PC-9 (cell line): ENCODE measurements around the gene IGFLR1. TPM values are rescaled to one million over a fixed set of nuclear protein-coding genes. Genes with fewer than 3 reads are reported as not detected.
"Not testable (repeated sequence)": the region's sequence is repeated elsewhere in the genome, so short reads cannot be mapped to it uniquely, and the experiment has no call there.

ENCODE experiments used
- BruUV-seq: library from RNA; stranded (reverse); fragments of 400-500 nt; replicated peaks from 2 replicates; lab custom pipeline; 2021; lab: Mats Ljungman, UMichigan
- CTCF ChIA-PET: fragments of 300-600 bp; sonication (Branson Sonifier 250); formaldehyde crosslinking; loops from one replicate; lab custom pipeline; 2022; ENCODE audit warnings: antibody characterized with exemption; lab: Charles Lee
- POLR2A ChIA-PET: fragments of 300-600 bp; sonication (Branson Sonifier 250); formaldehyde crosslinking; loops from one replicate; lab custom pipeline; 2022; ENCODE audit warnings: antibody characterized with exemption; ENCODE audit not compliant: unreplicated experiment; lab: Charles Lee
- DNase-seq, 2 experiments: peaks; one replicate each; pipeline versions ENCODE4 v3.0.0 to v3.0.0-alpha.2; 2015 to 2022; ENCODE audit warnings: mixed read lengths in 1 of 2
- H2AFZ ChIP-seq: fragments of 200-600 bp; sonication (generic); 2 replicates; pipeline ENCODE4 v1.8.1; 2017; ENCODE audit warnings: antibody characterized with exemption
- H3F3A ChIP-seq: fragments of 200-600 bp; sonication (generic); 2 replicates; pipeline ENCODE4 v1.8.1; 2017; ENCODE audit warnings: antibody characterized with exemption, mild to moderate bottlenecking, low read depth; ENCODE audit not compliant: insufficient read depth
- H3K27ac ChIP-seq: fragments of 200-600 bp; sonication (generic); 2 replicates; pipeline ENCODE4 v1.6.1; 2016; ENCODE audit warnings: mixed run types
- H3K27me3 ChIP-seq: fragments of 200-600 bp; sonication (generic); 2 replicates; pipeline ENCODE4 v1.6.1; 2016; ENCODE audit warnings: low read depth, mixed run types; ENCODE audit not compliant: insufficient read depth
- H3K36me3 ChIP-seq: fragments of 200-600 bp; sonication (generic); 2 replicates; pipeline ENCODE4 v1.6.1; 2016; ENCODE audit warnings: low read depth, mixed run types
- H3K4me1 ChIP-seq: fragments of 200-600 bp; sonication (generic); replicated peaks from 2 replicates; pipeline ENCODE4 v1.6.1; 2016; ENCODE audit warnings: mixed run types; ENCODE audit not compliant: insufficient read depth
- H3K4me2 ChIP-seq: fragments of 200-600 bp; sonication (generic); 2 replicates; pipeline ENCODE4 v1.6.1; 2017; ENCODE audit warnings: mixed run types
- H3K4me3 ChIP-seq: fragments of 200-600 bp; sonication (generic); 2 replicates; pipeline ENCODE4 v1.6.1; 2016; ENCODE audit warnings: mixed run types
- H3K79me2 ChIP-seq: fragments of 200-600 bp; sonication (generic); 2 replicates; pipeline ENCODE4 v1.6.1; 2017; ENCODE audit warnings: low read depth, mixed run types
- H3K9me2 ChIP-seq: fragments of 200-600 bp; sonication (generic); 2 replicates; pipeline ENCODE4 v1.8.1; 2017; ENCODE audit warnings: mild to moderate bottlenecking; ENCODE audit not compliant: insufficient read depth
- H3K9me3 ChIP-seq: fragments of 200-600 bp; sonication (generic); 2 replicates; pipeline ENCODE4 v1.8.1; 2016; ENCODE audit warnings: low read depth; ENCODE audit not compliant: insufficient read depth
- H4K20me1 ChIP-seq: fragments of 200-600 bp; sonication (generic); 2 replicates; pipeline ENCODE4 v1.8.1; 2017; ENCODE audit not compliant: insufficient read depth
- CTCF ChIP-seq: fragments of 200-600 bp; sonication (generic); conservative IDR thresholded peaks from 2 replicates; pipeline ENCODE4 v1.6.1; 2017; ENCODE audit warnings: mixed run types, antibody characterized with exemption, mild to moderate bottlenecking, moderate library complexity
- EZH2 ChIP-seq: fragments of 200-600 bp; sonication (generic); IDR thresholded peaks from 2 replicates; pipeline ENCODE4 v1.8.0; 2017; ENCODE audit warnings: antibody characterized with exemption, low read depth
- intact Hi-C: fragments of 100-400 bp; cut with micrococcal nuclease; formaldehyde crosslinking; loops from one replicate; pipeline ENCODE4 v1.10.0; 2022; ENCODE audit not compliant: unreplicated experiment
- total RNA-seq: library from RNA; stranded (reverse); gene quantifications from 2 replicates; pipeline ENCODE4 v1.2.3, GENCODE V29; 2021

IGFLR1 gene
- total RNA-seq, 1 experiment from 2014 or later = 9.7 TPM

GRCh38 chr19:35725216-35725861 lies 16.9 kb downstream of the IGFLR1 start:
- Histone ChIP-seq H3F3A (no peaks in the 10 kb centered on the region), H2AFZ (no peak overlapping the region), H3K36me3 (no peaks in the 10 kb centered on the region; the same call in 1 of the 2 replicates), H3K9me2 (no peaks in the 10 kb centered on the region), H3K79me2 (no peaks in the 10 kb centered on the region), H3K4me2 (no peak overlapping the region), H3K27ac (no peak overlapping the region), H3K27me3 (no peaks in the 10 kb centered on the region), H3K4me3 (no peak overlapping the region), H3K9me3 (no peaks in the 10 kb centered on the region), H4K20me1 (no peaks in the 10 kb centered on the region), H3K4me1 (no peaks in the 10 kb centered on the region)
- POLR2A ChIA-PET = no interaction called here
- no TSS peak for BruUV-seq
- no peak for DNase-seq
- intact Hi-C loops = no loop called here
- CTCF ChIA-PET = no interaction called here
- TF ChIP-seq EZH2 (no peak), CTCF (no peak)

GRCh38 chr19:35724560-35724959 lies 17.7 kb downstream of the IGFLR1 start:
- ChIA-PET CTCF (no interaction called here), POLR2A (no interaction called here)
- Histone ChIP-seq H4K20me1 (peaks cover 4% of the 10 kb centered on the region; the same call in 1 of the 2 replicates), H3K27me3 (no peaks in the 10 kb centered on the region), H3K36me3 (no peaks in the 10 kb centered on the region; the same call in 1 of the 2 replicates), H3F3A (no peaks in the 10 kb centered on the region), H3K27ac (no peak overlapping the region), H3K4me1 (no peaks in the 10 kb centered on the region), H2AFZ (no peak overlapping the region), H3K9me2 (no peaks in the 10 kb centered on the region), H3K79me2 (peaks cover 7% of the 10 kb centered on the region), H3K9me3 (no peaks in the 10 kb centered on the region), H3K4me3 (no peak overlapping the region), H3K4me2 (no peak overlapping the region)
- no TSS peak for BruUV-seq
- DNase-seq = no peak
- intact Hi-C loops = no loop called here
- TF ChIP-seq EZH2 = no peak
- no peak for TF ChIP-seq CTCF

- H4K20me1 ChIP-seq, H3K36me3 ChIP-seq, H3K4me1 ChIP-seq, H3F3A ChIP-seq, H2AFZ ChIP-seq, BruUV-seq, H3K9me3 ChIP-seq, H3K27ac ChIP-seq, H3K4me3 ChIP-seq, DNase-seq, POLR2A ChIA-PET, intact Hi-C loops, H3K4me2 ChIP-seq, H3K9me2 ChIP-seq, CTCF ChIA-PET, H3K27me3 ChIP-seq: not testable (repeated sequence)
- peaks cover 12% of the 10 kb centered on the region for H3K79me2 ChIP-seq
Observed at GRCh38 chr19:35724132-35724531, 18.1 kb downstream of the IGFLR1 start.

- intact Hi-C loops = no loop called here
- Histone ChIP-seq H3K79me2 (peaks cover 16% of the 10 kb centered on the region), H3K27ac (no peak overlapping the region), H4K20me1 (peaks cover 11% of the 10 kb centered on the region), H2AFZ (no peak overlapping the region), H3K4me2 (no peak overlapping the region), H3K9me3 (no peaks in the 10 kb centered on the region), H3K9me2 (no peaks in the 10 kb centered on the region), H3F3A (no peaks in the 10 kb centered on the region), H3K4me3 (no peak overlapping the region), H3K27me3 (no peaks in the 10 kb centered on the region), H3K4me1 (peaks cover 6% of the 10 kb centered on the region), H3K36me3 (no peaks in the 10 kb centered on the region)
- CTCF ChIA-PET = no interaction called here
- no peak for TF ChIP-seq EZH2
- TF ChIP-seq CTCF = no peak
- DNase-seq = no peak
- POLR2A ChIA-PET = interaction anchor here (0.6 kb wide), 1 partner anchor 159 kb away, joined by 3 read pairs; no protein-coding TSS in a partner anchor
- BruUV-seq = no TSS peak
Observed at GRCh38 chr19:35723671-35724070, 18.6 kb downstream of the IGFLR1 start.
